Thoracic aorta (tissue), 2 donors: ENCODE data around the gene PAQR4. TPM values are rescaled to one million over a fixed set of nuclear protein-coding genes. Genes with fewer than 3 reads are reported as not detected.
A peak's percentile ranks its signal among the peaks of the same experiment; 100 is the strongest.

Experiments
- ATAC-seq: fragments of 150-250 bp; one replicate; pipeline ENCODE4 v1.8.0; 2017; ENCODE audit warnings: low read depth; ENCODE audit not compliant: insufficient number of reproducible peaks, low FRiP score
- DNase-seq: peaks from one replicate; pipeline ENCODE4 v3.0.0-alpha.2; 2020; ENCODE audit warnings: low spot score
- H3K27ac ChIP-seq, 2 donors: fragments of 200-600 bp; sonication (generic); 1 replicate in 1 of 2; 2 replicates in 1 of 2; pipeline ENCODE4 v1.5.1; 2016; ENCODE audit warnings: mild to moderate bottlenecking in 2 of 2, moderate library complexity in 2 of 2
- H3K27me3 ChIP-seq: fragments of 200-600 bp; sonication (generic); replicated peaks from 2 replicates; pipeline ENCODE4 v1.6.0; 2016; ENCODE audit warnings: mild to moderate bottlenecking; ENCODE audit not compliant: insufficient read depth
- H3K36me3 ChIP-seq: fragments of 200-600 bp; sonication (generic); one replicate; pipeline ENCODE4 v1.5.1; 2016
- H3K4me1 ChIP-seq, 2 donors: fragments of 200-600 bp; sonication (generic); 1 replicate in 1 of 2; 2 replicates in 1 of 2; pipeline versions ENCODE4 v1.5.1 to v1.6.0; 2016; ENCODE audit warnings: low read depth in 2 of 2, mild to moderate bottlenecking in 1 of 2; ENCODE audit not compliant: control insufficient read depth in 1 of 2
- H3K4me3 ChIP-seq: fragments of 200-600 bp; sonication (generic); 2 replicates; pipeline ENCODE4 v1.5.1; 2016; ENCODE audit warnings: mild to moderate bottlenecking
- H3K9me3 ChIP-seq: fragments of 200-600 bp; sonication (generic); 2 replicates; pipeline ENCODE4 v1.5.1; 2016
- total RNA-seq, 2 donors: library from RNA; depleted of rRNA; stranded (reverse); fragments of >200 nt; gene quantifications; one replicate each; pipeline versions ENCODE4 v1.1.0 to v1.2.3, GENCODE V29; 2016
- TF ChIP-seq, protein P1 (sequence below): fragments of 200-600 bp; sonication (generic); IDR thresholded peaks from one replicate; pipeline ENCODE4 v1.5.1; 2019; ENCODE audit warnings: antibody characterized with exemption

The PAQR4 gene
- total RNA-seq, 2 donors from 2014 or later: 3.1 to 5.8 TPM

DNA sequence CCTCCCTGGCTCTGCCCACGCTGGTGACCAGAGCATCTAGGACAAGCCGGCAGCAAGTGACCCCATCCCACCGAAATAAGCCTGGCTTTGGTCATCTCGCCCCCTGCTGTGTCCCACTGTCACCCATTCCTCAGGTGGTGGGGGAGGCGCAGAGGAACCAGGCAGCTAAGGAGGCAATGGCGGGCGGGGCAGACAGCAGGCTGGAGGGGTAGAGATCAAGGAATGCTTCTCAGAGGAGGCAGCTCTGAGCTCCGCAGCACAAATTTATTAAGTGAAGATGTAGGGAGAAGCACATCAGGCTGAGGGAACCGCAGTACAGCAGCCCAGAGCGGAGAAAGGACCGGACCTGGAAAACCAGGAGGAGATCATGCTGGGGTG lies 12.6 kb upstream of the PAQR4 start:
- Histone ChIP-seq H3K27ac (no peak overlapping the region), H3K9me3 (no peaks in the 10 kb centered on the region), H3K27me3 (no peaks in the 10 kb centered on the region), H3K4me1 (no peaks in the 10 kb centered on the region), H3K36me3 (no peaks in the 10 kb centered on the region), H3K4me3 (no peak overlapping the region)
- ATAC-seq (no peak), DNase-seq (no peak)
- TF ChIP-seq, protein P1, sequence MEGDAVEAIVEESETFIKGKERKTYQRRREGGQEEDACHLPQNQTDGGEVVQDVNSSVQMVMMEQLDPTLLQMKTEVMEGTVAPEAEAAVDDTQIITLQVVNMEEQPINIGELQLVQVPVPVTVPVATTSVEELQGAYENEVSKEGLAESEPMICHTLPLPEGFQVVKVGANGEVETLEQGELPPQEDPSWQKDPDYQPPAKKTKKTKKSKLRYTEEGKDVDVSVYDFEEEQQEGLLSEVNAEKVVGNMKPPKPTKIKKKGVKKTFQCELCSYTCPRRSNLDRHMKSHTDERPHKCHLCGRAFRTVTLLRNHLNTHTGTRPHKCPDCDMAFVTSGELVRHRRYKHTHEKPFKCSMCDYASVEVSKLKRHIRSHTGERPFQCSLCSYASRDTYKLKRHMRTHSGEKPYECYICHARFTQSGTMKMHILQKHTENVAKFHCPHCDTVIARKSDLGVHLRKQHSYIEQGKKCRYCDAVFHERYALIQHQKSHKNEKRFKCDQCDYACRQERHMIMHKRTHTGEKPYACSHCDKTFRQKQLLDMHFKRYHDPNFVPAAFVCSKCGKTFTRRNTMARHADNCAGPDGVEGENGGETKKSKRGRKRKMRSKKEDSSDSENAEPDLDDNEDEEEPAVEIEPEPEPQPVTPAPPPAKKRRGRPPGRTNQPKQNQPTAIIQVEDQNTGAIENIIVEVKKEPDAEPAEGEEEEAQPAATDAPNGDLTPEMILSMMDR: no peak

GRCh38 chr16:2959206-2959605 lies 9.9 kb upstream of the PAQR4 start:
- Histone ChIP-seq H3K9me3 (no peaks in the 10 kb centered on the region), H3K4me1 (peaks cover 11 to 15% of the 10 kb centered on the region in 2 donors), H3K27ac (no peak overlapping the region), H3K4me3 (no peak overlapping the region), H3K36me3 (no peaks in the 10 kb centered on the region), H3K27me3 (peaks cover 13% of the 10 kb centered on the region)
- ATAC-seq: no peak
- DNase-seq: no peak
- TF ChIP-seq, protein P1: no peak

DNA sequence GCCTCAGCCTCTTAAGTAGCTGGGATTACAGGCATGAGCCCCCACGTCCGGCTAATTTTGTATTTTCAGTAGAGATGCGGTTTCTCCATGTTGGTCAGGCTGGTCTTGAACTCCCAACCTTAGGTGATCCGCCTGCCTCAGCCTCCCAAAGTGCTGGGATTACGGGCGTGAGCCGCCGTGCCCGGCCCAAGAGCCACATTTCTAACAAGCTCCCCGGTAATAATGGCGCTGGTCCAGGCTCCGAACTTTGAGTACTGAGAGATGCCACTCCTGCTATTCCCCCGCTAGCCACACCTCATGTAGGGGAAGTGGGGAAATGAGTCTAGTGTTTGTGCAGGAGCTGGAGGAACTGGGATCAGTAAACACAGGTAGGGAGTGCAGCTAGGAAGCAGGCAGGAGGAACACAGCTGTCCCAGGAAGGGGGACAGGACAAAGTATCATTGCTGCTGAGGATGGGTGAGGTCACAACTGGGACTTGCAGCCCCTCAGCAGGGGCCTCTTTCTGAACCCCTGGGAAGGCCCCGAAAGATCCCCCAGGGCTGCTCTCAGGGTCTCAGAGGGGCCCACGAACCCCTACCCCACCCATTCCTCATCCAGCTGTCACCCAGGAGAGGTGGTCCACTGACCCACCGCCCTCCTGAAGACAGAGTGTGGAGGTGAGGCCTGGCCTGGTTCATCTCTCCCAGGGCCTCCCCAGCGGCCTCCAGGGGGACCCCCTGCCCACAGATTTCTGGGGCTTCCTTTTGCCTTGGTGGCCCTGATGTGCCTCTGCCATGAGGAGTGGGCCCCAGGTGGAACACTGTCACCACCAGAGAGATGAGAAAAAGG lies 8.8 kb upstream of the PAQR4 start:
- TF ChIP-seq, protein P1: no peak
- ATAC-seq (no peak), DNase-seq (no peak)
- no peak overlapping the region for H3K4me3 ChIP-seq
- no peak overlapping the region for H3K27ac ChIP-seq
- peaks cover 16% of the 10 kb centered on the region for H3K27me3 ChIP-seq
- H3K9me3 ChIP-seq: no peaks in the 10 kb centered on the region
- H3K4me1 ChIP-seq: peaks cover 18 to 22% of the 10 kb centered on the region in 2 donors
- no peaks in the 10 kb centered on the region for H3K36me3 ChIP-seq

DNA sequence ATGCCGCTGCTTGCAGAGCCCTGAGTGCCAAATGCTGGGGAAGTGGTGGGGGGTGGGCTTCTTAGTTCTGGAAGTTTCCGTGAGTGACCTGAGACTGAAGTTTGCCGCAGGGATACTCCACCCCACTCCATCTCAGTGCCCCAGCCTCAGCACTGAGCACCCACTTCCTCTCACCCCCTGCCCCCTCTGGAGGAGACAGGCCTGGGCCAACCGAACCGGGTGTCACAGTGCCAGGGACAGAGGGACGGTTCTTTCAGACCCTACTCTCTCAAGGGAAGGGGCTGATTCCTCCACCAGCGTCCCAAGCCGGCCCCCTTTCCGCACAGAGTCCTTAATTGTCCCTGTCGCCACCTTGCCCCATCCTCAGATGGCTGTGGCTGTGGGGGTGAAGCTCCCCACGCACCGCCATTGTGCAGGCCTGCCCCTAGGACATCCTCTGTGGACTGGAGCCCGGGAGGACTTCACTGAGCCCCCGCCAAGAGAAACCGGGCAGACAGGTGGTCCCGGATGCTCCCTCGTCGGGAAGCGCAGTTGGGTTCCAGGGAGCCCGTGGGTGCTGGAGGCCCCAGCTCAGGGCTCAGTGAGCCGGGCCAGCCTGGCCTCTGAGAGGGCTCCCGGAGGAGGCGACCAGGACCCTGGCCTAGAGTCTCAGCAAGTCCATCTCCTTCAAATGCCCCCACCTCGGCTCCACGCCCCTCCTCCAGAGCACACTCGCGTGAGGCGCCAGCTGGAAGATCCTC lies 6.6 kb upstream of the PAQR4 start:
- TF ChIP-seq, protein P1: no peak
- DNase-seq: no peak
- Histone ChIP-seq H3K36me3 (no peaks in the 10 kb centered on the region), H3K4me3 (no peak overlapping the region), H3K9me3 (no peaks in the 10 kb centered on the region), H3K4me1 (peaks cover 23 to 31% of the 10 kb centered on the region in 2 donors), H3K27ac (no peak overlapping the region), H3K27me3 (peaks cover 33% of the 10 kb centered on the region)
- ATAC-seq: no peak

DNA sequence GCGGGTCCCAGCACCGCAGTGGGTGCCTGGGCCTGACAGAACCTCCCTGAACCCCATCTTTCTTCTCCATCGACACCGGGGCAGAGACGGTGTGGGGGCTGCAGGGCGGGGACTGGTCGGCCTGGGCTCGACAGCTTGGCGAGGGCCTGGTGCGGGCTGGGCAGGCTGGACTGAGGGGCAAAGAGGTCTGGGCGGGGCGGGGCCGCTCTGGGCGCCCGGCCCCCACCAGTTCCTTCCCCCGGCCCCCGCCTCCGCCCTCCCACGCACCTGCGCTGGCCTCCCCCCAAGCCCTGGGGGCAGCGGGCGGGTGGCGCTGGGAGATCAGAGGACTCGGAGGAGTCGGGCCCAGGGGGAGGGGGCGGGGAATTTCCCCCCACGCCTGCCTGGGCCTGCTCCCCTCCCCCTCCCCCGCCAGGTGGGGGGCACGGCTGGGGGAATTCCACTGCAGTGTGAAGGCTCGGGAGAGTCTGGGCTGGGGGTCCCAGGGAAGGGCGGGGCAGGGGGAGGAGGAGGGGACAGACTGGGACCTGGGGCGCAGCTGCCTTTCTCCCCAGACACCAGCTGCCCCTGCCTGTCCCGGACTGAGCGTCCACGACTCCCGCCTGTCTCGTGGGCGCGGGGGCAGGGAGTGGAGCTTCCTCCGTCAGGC lies 6.0 kb upstream of the PAQR4 start:
- DNase-seq (no peak), ATAC-seq (no peak)
- Histone ChIP-seq H3K27ac (no peak overlapping the region), H3K36me3 (no peaks in the 10 kb centered on the region), H3K27me3 (peaks cover 36% of the 10 kb centered on the region), H3K4me3 (peak overlapping the region; percentile 58), H3K9me3 (no peaks in the 10 kb centered on the region), H3K4me1 (peaks cover 23 to 33% of the 10 kb centered on the region in 2 donors)
- TF ChIP-seq, protein P1: no peak
